ENCODE results near the gene PI4K2B.

- TF ChIP-seq POLR2A (IDR thresholded peaks at IDR 0.05; ENCODE audit: low read length) = no peak
- TF ChIP-seq GATA1 (IDR thresholded peaks at IDR 0.05; ENCODE audit: low read depth, low read length) = no peak
Measured at GRCh38 chr4:25303578-25303977, 69.7 kb downstream of the PI4K2B start.

All from erythroblast (primary cell).